ENCODE measurements around the gene TEKTIP1. TPM values are rescaled to one million over a fixed set of nuclear protein-coding genes. Genes with fewer than 3 reads are reported as not detected.

TEKTIP1 gene
- total and polyA plus RNA-seq, 10 of the 15 experiments (the other 5 are each of a cell fraction or from before 2014, with no cell fraction given), result 0.18 to 2.6 (median 0.60) TPM; not detected in 5

DNA sequence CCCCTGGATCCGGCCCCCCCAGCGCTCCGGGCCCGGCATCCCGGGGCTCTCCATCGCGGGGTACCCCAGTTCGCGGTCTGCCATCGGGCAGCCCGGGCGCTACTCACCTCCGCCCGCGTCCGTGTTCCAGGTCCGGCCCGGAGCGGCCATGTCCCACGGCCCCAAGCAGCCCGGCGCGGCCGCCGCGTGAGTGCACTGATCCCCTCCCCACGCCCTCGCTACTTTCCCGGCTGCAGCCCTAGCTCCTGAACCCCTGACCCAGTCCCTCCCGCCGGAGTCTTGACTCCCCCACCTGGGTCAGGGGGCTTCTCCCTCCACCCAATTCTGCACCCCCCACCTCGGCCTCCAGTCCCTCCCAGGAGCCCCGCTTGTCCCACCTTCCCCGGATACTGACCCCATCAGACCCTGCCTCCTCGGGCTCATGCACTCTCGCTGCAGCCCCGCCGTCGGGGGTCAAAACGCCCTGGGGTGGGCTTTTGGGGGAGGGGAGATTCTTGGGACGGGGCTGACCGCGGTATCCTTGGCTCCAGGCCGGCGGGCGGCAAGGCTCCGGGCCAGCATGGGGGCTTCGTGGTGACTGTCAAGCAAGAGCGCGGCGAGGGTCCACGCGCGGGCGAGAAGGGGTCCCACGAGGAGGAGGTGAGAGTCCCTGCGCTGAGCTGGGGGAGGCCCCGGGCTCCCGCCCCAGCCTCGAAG is 34.3 kb downstream of the TEKTIP1 start (continued):
- TF ChIP-seq, protein P1, sequence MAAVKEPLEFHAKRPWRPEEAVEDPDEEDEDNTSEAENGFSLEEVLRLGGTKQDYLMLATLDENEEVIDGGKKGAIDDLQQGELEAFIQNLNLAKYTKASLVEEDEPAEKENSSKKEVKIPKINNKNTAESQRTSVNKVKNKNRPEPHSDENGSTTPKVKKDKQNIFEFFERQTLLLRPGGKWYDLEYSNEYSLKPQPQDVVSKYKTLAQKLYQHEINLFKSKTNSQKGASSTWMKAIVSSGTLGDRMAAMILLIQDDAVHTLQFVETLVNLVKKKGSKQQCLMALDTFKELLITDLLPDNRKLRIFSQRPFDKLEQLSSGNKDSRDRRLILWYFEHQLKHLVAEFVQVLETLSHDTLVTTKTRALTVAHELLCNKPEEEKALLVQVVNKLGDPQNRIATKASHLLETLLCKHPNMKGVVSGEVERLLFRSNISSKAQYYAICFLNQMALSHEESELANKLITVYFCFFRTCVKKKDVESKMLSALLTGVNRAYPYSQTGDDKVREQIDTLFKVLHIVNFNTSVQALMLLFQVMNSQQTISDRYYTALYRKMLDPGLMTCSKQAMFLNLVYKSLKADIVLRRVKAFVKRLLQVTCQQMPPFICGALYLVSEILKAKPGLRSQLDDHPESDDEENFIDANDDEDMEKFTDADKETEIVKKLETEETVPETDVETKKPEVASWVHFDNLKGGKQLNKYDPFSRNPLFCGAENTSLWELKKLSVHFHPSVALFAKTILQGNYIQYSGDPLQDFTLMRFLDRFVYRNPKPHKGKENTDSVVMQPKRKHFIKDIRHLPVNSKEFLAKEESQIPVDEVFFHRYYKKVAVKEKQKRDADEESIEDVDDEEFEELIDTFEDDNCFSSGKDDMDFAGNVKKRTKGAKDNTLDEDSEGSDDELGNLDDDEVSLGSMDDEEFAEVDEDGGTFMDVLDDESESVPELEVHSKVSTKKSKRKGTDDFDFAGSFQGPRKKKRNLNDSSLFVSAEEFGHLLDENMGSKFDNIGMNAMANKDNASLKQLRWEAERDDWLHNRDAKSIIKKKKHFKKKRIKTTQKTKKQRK (IDR thresholded peaks at IDR 0.05; ENCODE audit: low read depth, low read length), result no peak
- TF ChIP-seq, protein P2, sequence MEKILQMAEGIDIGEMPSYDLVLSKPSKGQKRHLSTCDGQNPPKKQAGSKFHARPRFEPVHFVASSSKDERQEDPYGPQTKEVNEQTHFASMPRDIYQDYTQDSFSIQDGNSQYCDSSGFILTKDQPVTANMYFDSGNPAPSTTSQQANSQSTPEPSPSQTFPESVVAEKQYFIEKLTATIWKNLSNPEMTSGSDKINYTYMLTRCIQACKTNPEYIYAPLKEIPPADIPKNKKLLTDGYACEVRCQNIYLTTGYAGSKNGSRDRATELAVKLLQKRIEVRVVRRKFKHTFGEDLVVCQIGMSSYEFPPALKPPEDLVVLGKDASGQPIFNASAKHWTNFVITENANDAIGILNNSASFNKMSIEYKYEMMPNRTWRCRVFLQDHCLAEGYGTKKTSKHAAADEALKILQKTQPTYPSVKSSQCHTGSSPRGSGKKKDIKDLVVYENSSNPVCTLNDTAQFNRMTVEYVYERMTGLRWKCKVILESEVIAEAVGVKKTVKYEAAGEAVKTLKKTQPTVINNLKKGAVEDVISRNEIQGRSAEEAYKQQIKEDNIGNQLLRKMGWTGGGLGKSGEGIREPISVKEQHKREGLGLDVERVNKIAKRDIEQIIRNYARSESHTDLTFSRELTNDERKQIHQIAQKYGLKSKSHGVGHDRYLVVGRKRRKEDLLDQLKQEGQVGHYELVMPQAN (conservative IDR thresholded peaks at IDR 0.05), result 0 out of 2 replicates have a peak, but pooled peaks have one; percentile 32
- TF ChIP-seq NFIC (IDR thresholded peaks at IDR 0.05; ENCODE audit: low read depth, low read length), result no peak
- TF ChIP-seq, protein P3, sequence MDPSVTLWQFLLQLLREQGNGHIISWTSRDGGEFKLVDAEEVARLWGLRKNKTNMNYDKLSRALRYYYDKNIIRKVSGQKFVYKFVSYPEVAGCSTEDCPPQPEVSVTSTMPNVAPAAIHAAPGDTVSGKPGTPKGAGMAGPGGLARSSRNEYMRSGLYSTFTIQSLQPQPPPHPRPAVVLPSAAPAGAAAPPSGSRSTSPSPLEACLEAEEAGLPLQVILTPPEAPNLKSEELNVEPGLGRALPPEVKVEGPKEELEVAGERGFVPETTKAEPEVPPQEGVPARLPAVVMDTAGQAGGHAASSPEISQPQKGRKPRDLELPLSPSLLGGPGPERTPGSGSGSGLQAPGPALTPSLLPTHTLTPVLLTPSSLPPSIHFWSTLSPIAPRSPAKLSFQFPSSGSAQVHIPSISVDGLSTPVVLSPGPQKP (IDR thresholded peaks at IDR 0.05; ENCODE audit: low read depth, low read length), result no peak
- no peak for TF ChIP-seq PKNOX1 (IDR thresholded peaks at IDR 0.05)
- no peak for TF ChIP-seq ZSCAN29 (IDR thresholded peaks at IDR 0.05)
- 0 out of 2 replicates have a peak, but pooled peaks have one; percentile 16 for TF ChIP-seq SMARCA5 (IDR thresholded peaks at IDR 0.05)
- no peak for TF ChIP-seq SIN3A (IDR thresholded peaks at IDR 0.05; ENCODE audit: low read depth, low read length)
- TF ChIP-seq IKZF1 (conservative IDR thresholded peaks at IDR 0.05), result peak; percentile 58
- TF ChIP-seq RELA (IDR thresholded peaks at IDR 0.05; ENCODE audit: borderline replicate concordance, partially characterized antibody), result no peak
- no peak for TF ChIP-seq TBL1XR1 (IDR thresholded peaks at IDR 0.05; ENCODE audit: low read depth, low read length)
- no peak for TF ChIP-seq ZZZ3 (IDR thresholded peaks at IDR 0.05; ENCODE audit: control insufficient read depth, insufficient read length, low read depth)
- no peak for TF ChIP-seq RUNX3 (IDR thresholded peaks at IDR 0.05; ENCODE audit: low read length)
- peak; percentile 83 for TF ChIP-seq YY1 (IDR thresholded peaks at IDR 0.05; ENCODE audit: low read depth, low read length)
- TF ChIP-seq IKZF2 (IDR thresholded peaks at IDR 0.05), result no peak
- TF ChIP-seq TAF1 (IDR thresholded peaks at IDR 0.05; ENCODE audit: borderline replicate concordance, low read depth, low read length), result no peak
- TF ChIP-seq RAD51 (IDR thresholded peaks at IDR 0.05), result no peak
- no peak for TF ChIP-seq ETV6 (conservative IDR thresholded peaks at IDR 0.05 in 1 of 2, IDR thresholded peaks at IDR 0.05 in 1 of 2; ENCODE audit: borderline replicate concordance in 1 of 2, low read depth in 1 of 2)
- TF ChIP-seq SRF (IDR thresholded peaks at IDR 0.05; ENCODE audit: low read depth in 2 of 2, low read length in 2 of 2), result no peak
